8988T (cell line): ENCODE results near the gene FBXO8.
A peak's percentile ranks its signal among the peaks of the same experiment; 100 is the strongest.
"Not testable (repeated sequence)": the region's sequence is repeated elsewhere in the genome, so short reads cannot be mapped to it uniquely, and the experiment has no call there.

Experiments
- DNase-seq: peaks from one replicate; pipeline ENCODE4 v3.0.0; 2011

FBXO8 gene

GRCh38 chr4:174283507-174284471 lies at the start of gene FBXO8, which contains the start of gene CEP44:
TSS of gene FBXO8 (minus strand) at chr4:174283667. CDS start at chr4:174263092, 20,575 bp downstream.
TSS of gene CEP44 (plus strand) at chr4:174283911. CDS start at chr4:174299122, 15,211 bp downstream.
- peak; percentile 15 for DNase-seq

GRCh38 chr4:174332741-174333493 lies 49.5 kb upstream of the FBXO8 start:
- DNase-seq: no peak

- DNase-seq: no peak
Measured at GRCh38 chr4:174324725-174325124, 41.3 kb upstream of the FBXO8 start.

- no peak for DNase-seq
Measured at GRCh38 chr4:174324236-174324635, 40.8 kb upstream of the FBXO8 start.

- no peak for DNase-seq
Measured at GRCh38 chr4:174320494-174321199, 37.2 kb upstream of the FBXO8 start.

GRCh38 chr4:174318829-174319764 lies 35.6 kb upstream of the FBXO8 start:
- no peak for DNase-seq

GRCh38 chr4:174317531-174317930 lies 34.1 kb upstream of the FBXO8 start:
- DNase-seq: no peak

- DNase-seq: no peak
Measured at GRCh38 chr4:174316954-174317353, 33.5 kb upstream of the FBXO8 start.

- no peak for DNase-seq
Measured at GRCh38 chr4:174316546-174316945, 33.1 kb upstream of the FBXO8 start.

- DNase-seq: no peak
Measured at GRCh38 chr4:174314770-174315169, 31.3 kb upstream of the FBXO8 start.

- DNase-seq: no peak
Measured at GRCh38 chr4:174314274-174314673, 30.8 kb upstream of the FBXO8 start.

- DNase-seq: no peak
Measured at GRCh38 chr4:174312993-174313392, 29.5 kb upstream of the FBXO8 start.

- DNase-seq: no peak
Measured at GRCh38 chr4:174307694-174308093, 24.2 kb upstream of the FBXO8 start.

GRCh38 chr4:174305961-174306360 lies 22.5 kb upstream of the FBXO8 start:
- no peak for DNase-seq

- DNase-seq: no peak
Measured at GRCh38 chr4:174304664-174305063, 21.2 kb upstream of the FBXO8 start.

- DNase-seq: no peak
Measured at GRCh38 chr4:174303687-174304086, 20.2 kb upstream of the FBXO8 start.

GRCh38 chr4:174295142-174295541 lies 11.7 kb upstream of the FBXO8 start:
- DNase-seq: not testable (repeated sequence)

- not testable (repeated sequence) for DNase-seq
Measured at GRCh38 chr4:174294641-174295040, 11.2 kb upstream of the FBXO8 start.

- no peak for DNase-seq
Measured at GRCh38 chr4:174292473-174292872, 9.0 kb upstream of the FBXO8 start.

- DNase-seq: no peak
Measured at GRCh38 chr4:174286870-174287269, 3.4 kb upstream of the FBXO8 start.

- DNase-seq: no peak
Measured at GRCh38 chr4:174284487-174284886, 1.0 kb upstream of the FBXO8 start.
